Measurements from ENCODE around the gene NAGA.

Gene NAGA

DNA sequence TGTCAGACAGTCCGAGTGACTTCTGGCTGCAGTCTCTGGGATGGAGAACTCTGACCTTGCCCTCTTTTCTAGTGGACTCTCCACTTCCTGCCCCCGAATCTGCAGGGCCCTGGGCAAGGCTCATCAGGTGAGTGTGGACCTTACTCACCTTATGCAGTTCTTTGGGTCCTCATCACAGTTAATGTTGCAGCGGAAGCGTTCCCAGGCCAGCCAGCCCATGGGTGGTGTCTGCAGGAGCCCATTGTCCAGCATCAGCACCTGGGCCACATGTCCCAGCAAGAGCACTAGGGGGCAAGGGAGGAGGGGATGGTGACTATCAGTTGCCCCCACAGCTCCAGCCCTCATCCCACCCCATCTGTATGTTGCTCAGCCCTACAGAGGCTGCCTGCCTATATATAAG, 2.3 kb downstream of the NAGA start:
- H3K4me3 ChIP-seq (ENCODE audit: control insufficient read depth, low read depth, low read length), result no peak overlapping the region
- no peak for DNase-seq (ENCODE audit: low read depth)
- TF ChIP-seq, protein P1, sequence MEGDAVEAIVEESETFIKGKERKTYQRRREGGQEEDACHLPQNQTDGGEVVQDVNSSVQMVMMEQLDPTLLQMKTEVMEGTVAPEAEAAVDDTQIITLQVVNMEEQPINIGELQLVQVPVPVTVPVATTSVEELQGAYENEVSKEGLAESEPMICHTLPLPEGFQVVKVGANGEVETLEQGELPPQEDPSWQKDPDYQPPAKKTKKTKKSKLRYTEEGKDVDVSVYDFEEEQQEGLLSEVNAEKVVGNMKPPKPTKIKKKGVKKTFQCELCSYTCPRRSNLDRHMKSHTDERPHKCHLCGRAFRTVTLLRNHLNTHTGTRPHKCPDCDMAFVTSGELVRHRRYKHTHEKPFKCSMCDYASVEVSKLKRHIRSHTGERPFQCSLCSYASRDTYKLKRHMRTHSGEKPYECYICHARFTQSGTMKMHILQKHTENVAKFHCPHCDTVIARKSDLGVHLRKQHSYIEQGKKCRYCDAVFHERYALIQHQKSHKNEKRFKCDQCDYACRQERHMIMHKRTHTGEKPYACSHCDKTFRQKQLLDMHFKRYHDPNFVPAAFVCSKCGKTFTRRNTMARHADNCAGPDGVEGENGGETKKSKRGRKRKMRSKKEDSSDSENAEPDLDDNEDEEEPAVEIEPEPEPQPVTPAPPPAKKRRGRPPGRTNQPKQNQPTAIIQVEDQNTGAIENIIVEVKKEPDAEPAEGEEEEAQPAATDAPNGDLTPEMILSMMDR (IDR thresholded peaks at IDR 0.05; ENCODE audit: control insufficient read depth, insufficient read depth, low read depth, low read length, missing control alignments), result no peak

DNA sequence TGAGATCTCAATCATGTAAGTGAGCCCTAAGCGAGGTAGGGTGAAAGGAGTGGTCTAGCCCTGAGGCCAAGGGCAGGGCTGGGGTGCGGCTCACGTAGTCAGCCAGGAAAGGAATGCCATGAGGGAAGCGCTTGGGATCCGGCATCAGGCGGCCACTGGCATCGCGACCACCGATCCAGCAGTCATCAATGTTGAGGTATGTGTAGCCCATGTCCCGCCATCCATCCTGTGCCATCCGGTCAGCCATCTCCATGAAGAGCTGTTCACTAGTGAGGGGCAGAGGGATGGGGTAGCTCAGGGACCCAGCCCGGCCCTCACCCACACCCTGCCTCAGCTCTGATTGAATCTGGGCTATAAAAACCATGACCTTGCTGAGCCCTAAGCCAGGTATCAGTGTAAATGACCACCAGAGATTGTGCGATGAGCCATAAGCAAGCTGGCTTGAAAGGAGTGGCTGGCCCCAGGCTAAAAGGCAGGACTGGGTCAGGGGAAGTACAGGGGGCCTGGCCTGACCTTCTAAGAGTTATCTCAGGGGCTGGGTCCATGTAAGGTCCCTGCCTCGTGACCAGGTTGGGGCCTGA, 2.9 kb downstream of the NAGA start:
- DNase-seq (ENCODE audit: low read depth), result no peak
- no peak overlapping the region for H3K4me3 ChIP-seq (ENCODE audit: control insufficient read depth, low read depth, low read length)
- TF ChIP-seq, protein P1 (IDR thresholded peaks at IDR 0.05; ENCODE audit: control insufficient read depth, insufficient read depth, low read depth, low read length, missing control alignments), result no peak

DNA sequence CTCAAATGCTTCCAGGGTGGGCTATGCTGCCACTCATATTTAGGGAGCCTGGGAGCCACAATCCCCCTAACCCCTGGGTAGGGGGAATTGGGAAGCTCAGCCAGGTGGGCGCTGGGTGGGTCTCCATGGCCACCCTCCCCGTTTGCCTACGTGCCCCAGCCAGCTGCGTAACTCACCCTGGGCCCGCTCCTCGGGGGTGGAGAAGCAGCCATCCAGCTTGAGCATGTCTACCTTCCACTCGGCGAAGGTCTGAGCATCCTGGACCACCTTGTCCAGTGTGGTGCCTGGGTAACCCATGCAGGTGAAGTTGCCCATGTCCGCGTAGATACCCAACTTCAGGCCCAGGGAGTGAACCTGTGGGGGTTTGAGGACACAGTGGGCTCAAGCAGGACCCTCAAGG, 3.7 kb downstream of the NAGA start:
- H3K4me3 ChIP-seq (ENCODE audit: control insufficient read depth, low read depth, low read length), result no peak overlapping the region
- no peak for DNase-seq (ENCODE audit: low read depth)
- TF ChIP-seq, protein P1 (IDR thresholded peaks at IDR 0.05; ENCODE audit: control insufficient read depth, insufficient read depth, low read depth, low read length, missing control alignments), result no peak

DNA sequence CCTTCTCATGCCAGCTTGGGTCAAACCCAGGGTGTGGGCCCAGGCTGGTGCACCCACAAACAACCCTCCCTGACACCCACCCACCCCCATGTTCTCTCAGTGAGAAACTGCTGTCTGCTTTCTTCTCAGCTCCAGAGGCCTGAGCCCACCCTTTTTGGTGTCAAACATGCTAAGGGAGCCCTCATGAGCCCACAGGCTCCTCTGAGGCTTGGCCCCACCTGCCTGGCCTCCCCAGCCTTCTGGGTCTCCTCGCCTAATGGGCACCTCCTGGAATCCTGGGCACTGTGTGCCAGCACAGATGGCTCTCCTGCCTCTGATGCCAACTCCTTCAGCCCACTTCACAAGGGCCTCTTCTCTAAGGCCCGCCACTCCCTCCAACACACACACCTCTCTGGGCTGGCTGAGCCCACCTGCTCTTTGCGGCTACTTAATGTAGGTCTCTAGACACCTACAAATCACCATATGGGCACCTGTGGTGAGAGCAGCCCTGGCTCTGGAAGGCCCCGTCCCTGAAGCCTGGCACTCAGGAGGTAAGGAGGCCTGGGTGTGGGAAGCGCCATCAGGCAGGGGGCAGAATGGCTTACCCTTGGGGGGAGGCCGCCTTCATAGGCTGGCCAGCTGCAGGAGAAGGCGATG, 4.4 kb downstream of the NAGA start:
- TF ChIP-seq, protein P1 (IDR thresholded peaks at IDR 0.05; ENCODE audit: control insufficient read depth, insufficient read depth, low read depth, low read length, missing control alignments), result no peak
- DNase-seq (ENCODE audit: low read depth), result no peak
- no peak overlapping the region for H3K4me3 ChIP-seq (ENCODE audit: control insufficient read depth, low read depth, low read length)

DNA sequence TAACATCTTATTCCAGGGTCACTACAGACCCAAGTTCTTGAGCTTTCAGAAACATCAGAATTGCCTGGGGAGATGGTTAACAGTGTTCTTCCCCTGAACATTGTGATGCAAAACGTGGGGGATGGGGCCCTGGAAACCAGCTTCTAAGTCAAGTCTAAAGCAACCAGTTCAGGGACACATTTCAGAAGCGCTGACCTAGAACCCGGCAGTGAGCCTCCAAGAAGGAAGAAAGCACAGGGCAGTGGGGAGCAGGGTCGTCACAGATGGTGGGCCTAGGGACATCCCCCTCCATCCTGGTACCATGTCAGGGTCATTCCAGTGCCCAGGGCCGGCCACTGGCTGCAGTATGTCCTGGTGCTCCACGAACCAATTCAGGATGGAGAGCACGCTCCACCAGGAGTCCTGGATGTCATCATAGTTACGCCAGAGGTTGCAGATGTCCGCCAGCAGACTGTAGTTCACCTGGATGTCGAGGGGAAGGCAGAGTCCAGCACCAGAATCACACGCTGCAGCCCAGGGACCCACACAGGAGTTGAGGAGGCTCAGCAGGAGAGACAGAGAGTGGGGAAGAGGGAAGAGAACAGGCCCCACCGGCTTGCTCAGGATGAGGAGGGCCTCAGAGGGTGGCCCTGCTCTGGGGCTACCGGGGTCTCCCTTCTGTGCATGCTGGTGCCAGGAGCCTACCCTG, 5.0 kb downstream of the NAGA start:
- no peak overlapping the region for H3K4me3 ChIP-seq (ENCODE audit: control insufficient read depth, low read depth, low read length)
- no peak for DNase-seq (ENCODE audit: low read depth)

DNA sequence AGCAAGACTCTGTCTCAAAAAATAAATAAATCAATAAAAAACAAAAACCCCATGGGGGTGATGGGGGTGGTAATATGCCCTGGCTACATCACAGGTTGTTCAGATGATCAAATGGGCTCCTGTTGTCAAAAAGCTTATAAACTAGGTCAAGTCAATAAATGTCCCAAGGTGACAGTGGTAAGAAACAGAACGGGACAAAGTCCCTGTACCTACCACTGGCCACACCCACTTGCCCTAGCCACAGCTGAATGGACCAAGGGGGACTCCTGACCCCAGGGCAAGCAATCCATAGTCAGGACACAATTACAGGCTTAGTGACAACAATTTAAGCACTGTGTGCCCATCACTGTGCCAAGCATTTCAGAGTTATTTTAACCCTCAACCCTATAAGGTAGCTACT, 6.0 kb downstream of the NAGA start:
- no peak overlapping the region for H3K4me3 ChIP-seq (ENCODE audit: control insufficient read depth, low read depth, low read length)
- TF ChIP-seq, protein P1 (IDR thresholded peaks at IDR 0.05; ENCODE audit: control insufficient read depth, insufficient read depth, low read depth, low read length, missing control alignments), result no peak
- DNase-seq (ENCODE audit: low read depth), result no peak

More for the DNA sequence above, 5.0 kb downstream of the NAGA start:
- TF ChIP-seq, protein P1 (IDR thresholded peaks at IDR 0.05; ENCODE audit: control insufficient read depth, insufficient read depth, low read depth, low read length, missing control alignments), result no peak

Measured in AG09309 (cell line).